HG02870 (cell line): Measurements from ENCODE around the gene RPS23.

Experiments
- ATAC-seq: cut with Tn5 transposase; IDR thresholded peaks from one replicate; pipeline ENCODE4 v1.9.1; 2021; ENCODE audit warnings: mild to moderate bottlenecking, moderate library complexity; ENCODE audit not compliant: unreplicated experiment

RPS23 gene

GRCh38 chr5:82246960-82247574 is 31.1 kb downstream of the RPS23 start:
- ATAC-seq, result no peak

- no peak for ATAC-seq
Measured at GRCh38 chr5:82244854-82245635, 33.1 kb downstream of the RPS23 start.

GRCh38 chr5:82244151-82244550 is 34.0 kb downstream of the RPS23 start:
- no peak for ATAC-seq

GRCh38 chr5:82234885-82235284 is 43.3 kb downstream of the RPS23 start:
- no peak for ATAC-seq

- ATAC-seq, result peak; percentile 90
Measured at GRCh38 chr5:82225525-82226172, 52.5 kb downstream of the RPS23 start.
